Measurements from ENCODE around the gene ARHGAP24.
A peak's percentile ranks its signal among the peaks of the same experiment; 100 is the strongest.
"Not testable (repeated sequence)": the region's sequence is repeated elsewhere in the genome, so short reads cannot be mapped to it uniquely, and the experiment has no call there.

The ARHGAP24 gene

DNA sequence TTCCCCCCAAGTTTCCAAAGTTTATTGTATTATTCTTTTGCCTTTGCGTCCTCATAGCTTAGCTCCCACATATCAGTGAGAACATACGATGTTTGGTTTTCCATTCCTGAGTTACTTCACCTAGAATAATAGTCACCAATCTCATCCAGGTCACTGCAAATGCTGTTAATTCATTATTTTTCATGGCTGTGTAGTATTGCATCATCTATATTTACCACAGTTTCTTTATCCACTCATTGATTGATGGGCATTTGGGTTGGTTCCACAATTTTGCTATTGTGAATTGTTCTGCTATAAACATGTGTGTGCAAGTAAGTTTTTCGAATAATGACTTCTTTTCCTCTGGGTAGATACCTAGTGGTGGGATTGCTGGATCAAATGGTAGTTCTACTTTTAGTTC, 43.6 kb downstream of the ARHGAP24 start:
- DNase-seq (ENCODE audit: low spot score) = not testable (repeated sequence)

GRCh38 chr4:85520765-85521749, 46.1 kb downstream of the ARHGAP24 start:
- DNase-seq (ENCODE audit: low spot score) = no peak

- no peak for DNase-seq (ENCODE audit: low spot score)
Measured at GRCh38 chr4:85522277-85522676, 47.3 kb downstream of the ARHGAP24 start.

DNA sequence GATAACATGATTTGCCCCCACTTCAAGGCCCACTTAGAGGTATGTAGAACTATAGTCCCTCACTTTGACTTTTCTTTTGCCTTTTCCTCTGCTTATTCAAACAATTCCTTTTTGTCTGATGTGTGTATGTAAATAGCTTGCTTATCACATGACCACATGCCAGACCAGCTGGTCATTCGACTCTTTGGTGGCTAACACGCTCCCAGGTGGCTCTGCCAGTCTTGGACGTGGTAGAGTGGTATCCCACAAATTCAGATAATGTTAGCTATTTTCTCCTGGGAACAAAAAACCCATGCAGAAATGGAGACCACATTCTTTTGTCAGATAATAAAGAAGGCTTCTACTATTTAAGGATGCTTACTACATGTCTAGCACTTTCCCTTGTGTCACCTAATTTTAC, 47.9 kb downstream of the ARHGAP24 start:
- DNase-seq (ENCODE audit: low spot score) = no peak

DNA sequence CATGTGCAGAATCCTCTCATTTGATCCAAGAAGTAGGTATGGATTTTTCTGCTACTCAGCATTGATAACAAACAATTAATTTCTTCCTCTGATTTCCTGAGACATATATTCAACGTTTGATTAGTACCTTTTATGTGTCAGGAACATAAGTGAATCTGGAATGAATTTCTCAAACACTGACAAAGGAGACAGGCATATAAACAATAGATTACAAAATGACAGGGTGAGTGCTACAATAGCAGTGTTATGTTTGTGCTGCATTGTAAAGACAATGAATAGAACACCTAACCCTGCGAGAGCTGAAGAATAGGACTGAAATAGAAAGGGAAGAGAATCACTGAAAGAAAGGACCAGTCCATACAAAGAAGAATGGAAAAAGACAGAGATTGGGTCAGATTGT, 52.9 kb downstream of the ARHGAP24 start:
- no peak for DNase-seq (ENCODE audit: low spot score)

DNA sequence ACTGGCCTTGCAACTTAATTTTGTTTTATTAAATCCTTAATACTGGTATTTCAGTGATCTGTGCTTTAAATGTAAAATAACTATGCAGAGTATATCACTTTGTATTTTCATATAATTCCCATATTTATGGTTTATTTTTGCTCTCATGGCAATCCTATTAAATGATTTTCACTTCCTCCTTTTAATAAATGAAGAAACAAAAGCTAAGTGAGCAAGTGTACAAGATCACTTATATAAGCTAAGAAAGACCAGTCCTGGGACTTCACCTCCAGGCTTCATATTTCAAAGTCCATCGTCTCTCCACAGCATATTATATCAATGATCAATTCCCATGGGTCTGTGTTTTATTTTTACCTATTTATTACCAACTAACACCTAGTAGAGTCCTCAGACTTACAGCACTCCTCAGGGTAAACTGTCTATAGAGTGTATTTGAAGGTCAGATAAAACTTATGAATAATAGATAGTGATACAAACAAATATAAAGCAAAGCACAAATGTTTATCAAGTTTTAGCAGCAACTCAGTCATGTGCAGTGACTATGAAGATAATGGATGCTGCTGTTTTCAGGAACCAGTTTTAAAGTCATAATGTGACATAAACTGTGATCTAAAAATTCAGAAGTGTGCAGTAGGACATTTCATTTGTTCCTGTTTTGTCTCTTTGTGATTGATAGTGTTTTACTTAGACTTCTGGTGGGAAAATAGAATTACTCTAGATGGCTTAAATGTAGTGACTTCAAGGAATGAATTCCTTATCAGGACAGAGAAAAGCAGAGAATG, 56.8 kb downstream of the ARHGAP24 start:
- DNase-seq (ENCODE audit: low spot score) = no peak

GRCh38 chr4:85534120-85534519, 59.2 kb downstream of the ARHGAP24 start:
- DNase-seq (ENCODE audit: low spot score) = no peak

DNA sequence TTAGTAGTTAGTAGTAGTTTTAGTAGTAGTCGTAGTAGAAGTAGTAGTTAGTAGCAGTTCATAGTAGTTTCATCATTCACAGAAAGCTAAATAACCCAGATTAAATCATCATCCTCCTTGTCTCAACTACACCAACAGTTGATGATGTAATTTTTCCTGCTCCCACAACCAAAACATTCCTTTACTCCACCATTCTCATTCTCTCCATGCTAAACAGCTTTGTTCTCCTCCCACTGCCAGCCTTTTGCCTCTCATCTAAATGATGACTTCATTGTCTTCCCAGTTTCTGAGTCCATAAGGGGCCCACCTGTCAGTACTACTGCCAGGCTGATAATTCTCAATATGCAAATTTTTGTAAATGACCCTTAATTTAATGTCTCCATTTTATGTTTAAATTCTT, 68.9 kb downstream of the ARHGAP24 start:
- peak; percentile 4 for DNase-seq (ENCODE audit: low spot score)

GRCh38 chr4:85544751-85545150, 69.8 kb downstream of the ARHGAP24 start:
- no peak for DNase-seq (ENCODE audit: low spot score)

GRCh38 chr4:85548116-85548515, 73.2 kb downstream of the ARHGAP24 start:
- DNase-seq (ENCODE audit: low spot score) = no peak

- DNase-seq (ENCODE audit: low spot score) = no peak
Measured at GRCh38 chr4:85548841-85549240, 73.9 kb downstream of the ARHGAP24 start.

DNA sequence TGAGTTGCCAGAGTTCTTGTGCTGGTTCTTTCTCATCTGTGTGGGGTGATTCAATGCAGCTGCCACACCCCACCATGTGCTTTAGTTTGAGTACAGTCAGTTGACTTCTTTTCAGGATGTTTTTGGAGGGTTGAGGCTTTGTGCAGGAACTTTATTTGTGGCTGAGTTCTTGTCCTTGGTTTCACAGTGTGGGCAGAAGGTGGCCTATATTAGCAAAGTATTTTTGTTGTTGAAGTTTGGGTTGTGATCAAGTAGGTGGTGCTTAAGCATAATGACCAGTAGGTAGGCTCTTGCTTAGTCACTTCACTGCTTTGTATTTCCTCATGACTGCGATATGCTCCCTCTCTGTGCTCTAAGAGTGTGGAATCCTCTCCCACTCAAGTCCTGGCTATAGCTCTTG, 80.3 kb downstream of the ARHGAP24 start:
- DNase-seq (ENCODE audit: low spot score) = no peak

DNA sequence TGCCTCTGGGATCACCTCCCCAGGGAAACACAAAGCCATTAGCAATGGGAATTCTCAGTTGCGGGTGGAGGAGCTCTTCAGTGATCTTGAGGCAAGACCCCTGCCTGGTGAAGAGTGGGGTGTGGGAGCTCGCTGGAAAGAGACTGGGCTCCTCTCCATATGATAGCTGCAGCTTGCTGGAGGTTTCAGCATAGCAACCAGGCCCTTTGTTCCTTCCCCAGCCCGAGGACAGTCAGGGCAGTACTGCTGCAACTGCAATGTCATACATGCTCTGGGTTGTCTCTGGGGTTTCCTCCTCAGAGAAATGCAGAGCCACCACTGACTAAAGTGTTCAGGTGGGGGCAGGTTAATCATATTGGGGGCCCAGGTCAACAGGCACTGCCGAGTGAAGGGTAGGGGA, 81.3 kb downstream of the ARHGAP24 start:
- DNase-seq (ENCODE audit: low spot score) = no peak

- no peak for DNase-seq (ENCODE audit: low spot score)
Measured at GRCh38 chr4:85557016-85557901, 82.3 kb downstream of the ARHGAP24 start.

DNA sequence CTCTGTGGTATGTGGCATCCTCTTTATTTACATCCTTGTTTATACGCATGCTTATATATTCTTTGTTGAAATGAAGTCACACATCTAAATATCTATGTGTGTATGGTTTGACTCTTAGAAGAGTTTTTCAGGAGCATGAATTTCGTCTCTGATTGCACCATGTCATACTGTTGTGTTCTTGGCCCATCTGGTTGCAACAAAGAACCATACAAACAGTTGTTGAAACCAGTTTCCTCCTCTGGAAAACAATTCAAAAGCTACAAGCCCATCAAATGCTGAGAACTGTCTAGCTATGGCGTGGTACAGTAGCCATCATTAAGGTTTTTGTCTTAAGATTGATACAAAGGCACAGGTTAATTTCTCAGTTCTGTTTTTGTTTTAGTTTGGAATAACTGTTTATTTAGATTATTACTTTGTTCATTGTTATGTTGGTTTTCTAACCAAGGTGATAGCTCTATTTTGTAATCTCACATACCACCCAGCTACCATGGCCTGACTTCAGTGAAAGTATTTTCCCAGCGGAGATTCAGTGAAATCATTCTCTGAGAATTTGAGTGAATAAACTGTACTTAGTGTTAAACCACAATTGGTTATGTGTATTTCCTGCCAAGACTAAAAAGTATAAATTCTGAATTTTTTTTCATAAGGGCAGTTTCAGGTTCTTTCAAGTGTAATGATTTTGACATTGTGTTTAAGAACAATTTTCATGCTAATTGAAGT, 91.0 kb downstream of the ARHGAP24 start:
- DNase-seq (ENCODE audit: low spot score) = no peak

- DNase-seq (ENCODE audit: low spot score) = no peak
Measured at GRCh38 chr4:85569730-85570299, 94.9 kb downstream of the ARHGAP24 start.

DNA sequence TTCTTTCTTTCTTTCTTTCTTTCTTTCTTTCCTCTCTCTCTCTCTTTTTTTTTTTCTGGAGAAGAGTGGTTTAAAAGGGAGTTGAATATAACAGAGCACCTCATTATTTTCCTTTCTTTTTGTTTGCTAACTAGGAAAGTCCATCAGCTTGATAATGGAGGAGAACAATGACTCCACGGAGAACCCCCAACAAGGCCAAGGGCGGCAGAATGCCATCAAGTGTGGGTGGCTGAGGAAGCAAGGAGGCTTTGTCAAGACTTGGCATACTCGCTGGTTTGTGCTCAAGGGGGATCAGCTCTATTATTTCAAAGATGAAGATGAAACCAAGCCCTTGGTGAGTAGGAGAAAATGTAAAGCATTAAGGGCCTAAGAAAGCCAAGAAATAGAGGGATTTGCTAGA, 95.4 kb downstream of the ARHGAP24 start:
- DNase-seq (ENCODE audit: low spot score) = no peak

GRCh38 chr4:85571008-85571407, 96.1 kb downstream of the ARHGAP24 start:
- no peak for DNase-seq (ENCODE audit: low spot score)

- DNase-seq (ENCODE audit: low spot score) = no peak
Measured at GRCh38 chr4:85573270-85573669, 98.3 kb downstream of the ARHGAP24 start.

DNA sequence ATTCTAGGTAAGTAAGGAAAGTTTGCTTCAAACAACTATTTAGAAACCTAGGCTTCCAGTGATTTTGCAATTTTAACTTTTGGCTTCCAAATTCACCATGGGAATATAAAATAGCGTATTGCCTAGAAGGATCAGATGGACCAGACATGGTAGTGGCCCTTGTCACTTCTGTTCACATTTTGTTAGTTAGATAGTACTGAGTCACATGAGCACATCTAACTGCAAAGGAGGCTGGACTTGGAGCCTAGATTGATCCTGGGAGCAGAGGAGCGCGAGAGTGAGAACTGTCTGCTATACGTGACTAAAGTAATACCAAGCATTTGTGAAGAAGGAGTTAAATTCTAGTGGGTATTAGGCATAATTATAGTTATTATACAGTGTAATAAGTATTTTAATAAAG, 102.4 kb downstream of the ARHGAP24 start:
- no peak for DNase-seq (ENCODE audit: low spot score)

DNA sequence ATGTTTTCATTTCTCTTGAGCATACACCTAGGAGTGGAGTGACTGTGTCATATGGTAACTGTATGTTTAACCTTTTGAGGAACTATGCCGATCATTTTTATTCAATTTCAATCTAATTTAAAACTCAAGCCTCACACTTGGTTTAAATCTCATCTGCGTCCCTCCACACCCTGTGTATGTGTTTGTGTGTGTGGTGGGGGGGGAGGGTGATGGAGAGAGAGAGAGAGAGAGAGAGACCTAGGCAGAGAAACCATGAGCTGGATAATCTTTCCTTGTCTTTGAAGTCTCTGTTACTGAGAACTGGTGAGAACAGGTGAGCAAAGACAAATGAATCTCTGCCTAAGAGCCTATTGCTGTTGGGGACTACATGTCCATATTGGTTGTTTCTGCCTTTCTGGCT, 105.0 kb downstream of the ARHGAP24 start:
- no peak for DNase-seq (ENCODE audit: low spot score)
